H1 (cell line): ENCODE data around the gene PPM1D. TPM values are rescaled to one million over a fixed set of nuclear protein-coding genes. Genes with fewer than 3 reads are reported as not detected.
"Not testable (repeated sequence)": the region's sequence is repeated elsewhere in the genome, so short reads cannot be mapped to it uniquely, and the experiment has no call there.

Experiments used
- CTCF ChIA-PET: fragments of 300-600 bp; sonication (Branson Sonifier 250); formaldehyde crosslinking; loops from one replicate; lab custom pipeline; 2021; ENCODE audit not compliant: partially characterized antibody; lab: Charles Lee
- POLR2A ChIA-PET: fragments of 300-600 bp; sonication (Branson Sonifier 250); formaldehyde crosslinking; loops from one replicate; lab custom pipeline; 2021; ENCODE audit warnings: inconsistent platforms; ENCODE audit not compliant: partially characterized antibody; lab: Charles Lee
- DNase-seq, 2 experiments: peaks; one replicate each; pipeline versions ENCODE4 v3.0.0 to v3.0.0-alpha.2; 2010 to 2022; ENCODE audit warnings: low spot score in 2 of 2, low read depth in 1 of 2, mixed read lengths in 1 of 2
- FAIRE-seq: peaks from 2 replicates; lab custom pipeline; 2011; peaks lifted over from hg19 to GRCh38; lab: Jason Lieb, UNC
- H2AFZ ChIP-seq: 2 replicates; pipeline ENCODE4 v1.8.1; 2012; ENCODE audit warnings: low read length, inconsistent platforms
- H2AK5ac ChIP-seq: 2 replicates; pipeline ENCODE4 v1.6.1; 2013; ENCODE audit warnings: low read depth, low read length
- H2BK120ac ChIP-seq: replicated peaks from 2 replicates; pipeline ENCODE3; 2013; ENCODE audit warnings: low read depth, low read length, inconsistent platforms
- H2BK12ac ChIP-seq: 2 replicates; pipeline ENCODE4 v1.6.1; 2013; ENCODE audit warnings: low read depth, low read length
- H2BK15ac ChIP-seq: 2 replicates; pipeline ENCODE4 v1.6.1; 2013; ENCODE audit warnings: low read length
- H2BK20ac ChIP-seq: 2 replicates; pipeline ENCODE4 v1.6.1; 2013; ENCODE audit warnings: low read length
- H2BK5ac ChIP-seq: 2 replicates; pipeline ENCODE4 v1.6.1; 2013; ENCODE audit warnings: low read depth, low read length
- H3K14ac ChIP-seq: 2 replicates; pipeline ENCODE4 v1.6.1; 2013; ENCODE audit warnings: inconsistent platforms; ENCODE audit not compliant: insufficient read length
- H3K18ac ChIP-seq: 2 replicates; pipeline ENCODE4 v1.6.1; 2013; ENCODE audit warnings: low read length; ENCODE audit errors: extremely low read depth
- H3K23ac ChIP-seq: 2 replicates; pipeline ENCODE4 v1.6.1; 2013; ENCODE audit warnings: inconsistent platforms; ENCODE audit not compliant: insufficient read length
- H3K23me2 ChIP-seq: 2 replicates; pipeline ENCODE4 v1.6.1; 2013; ENCODE audit warnings: low read depth, low read length
- H3K27ac ChIP-seq: 2 replicates; pipeline ENCODE4 v1.6.1; 2011; ENCODE audit warnings: low read depth, low read length, inconsistent platforms
- H3K27me3 ChIP-seq, 4 experiments: replicated peaks in 1 of 4; 1 replicate in 1 of 4; 2 replicates in 3 of 4; pipeline versions ENCODE4 v1.6.1 to v1.8.1; 2011 to 2013; ENCODE audit warnings: low read length in 3 of 4, mild to moderate bottlenecking in 3 of 4, inconsistent platforms in 2 of 4, mixed read lengths in 2 of 4, moderate library complexity in 1 of 4; ENCODE audit not compliant: control insufficient read depth in 3 of 4, insufficient read depth in 3 of 4; ENCODE audit errors: extremely low read depth in 1 of 4
- H3K36me3 ChIP-seq, 4 experiments: 2 replicates each; pipeline versions ENCODE4 v1.6.1 to v1.8.1; 2011 to 2013; ENCODE audit warnings: mild to moderate bottlenecking in 4 of 4, low read length in 3 of 4, moderate library complexity in 2 of 4, control low read depth in 1 of 4, inconsistent platforms in 1 of 4; ENCODE audit not compliant: insufficient read depth in 4 of 4, control insufficient read depth in 2 of 4
- H3K4ac ChIP-seq: replicated peaks from 2 replicates; pipeline ENCODE3; 2013; ENCODE audit warnings: low read length, low read depth, mixed read lengths, inconsistent platforms; ENCODE audit not compliant: insufficient read length
- H3K4me1 ChIP-seq, 4 experiments: replicated peaks in 1 of 4; 1 replicate in 1 of 4; 2 replicates in 3 of 4; pipeline versions ENCODE4 v1.6.1 to v1.8.1; 2011 to 2013; ENCODE audit warnings: low read length in 3 of 4, inconsistent platforms in 2 of 4, mixed read lengths in 1 of 4; ENCODE audit not compliant: insufficient read depth in 4 of 4, control insufficient read depth in 3 of 4
- H3K4me2 ChIP-seq, 2 experiments: 2 replicates each; pipeline versions ENCODE4 v1.6.1 to v1.8.1; 2011 to 2013; ENCODE audit warnings: low read depth in 2 of 2, low read length in 2 of 2, control low read depth in 1 of 2, inconsistent platforms in 1 of 2, mild to moderate bottlenecking in 1 of 2; ENCODE audit not compliant: insufficient read depth in 1 of 2
- H3K4me3 ChIP-seq, 4 experiments: fragments of 200-600, 300-600 bp in 1 of 4; sonication (generic), shearing (Covaris generic), sonication (Bioruptor Twin) in 1 of 4; 2 replicates each; pipeline versions ENCODE4 v1.5.1 to v1.8.1; 2011 to 2016; ENCODE audit warnings: low read length in 4 of 4, low read depth in 3 of 4, control low read depth in 2 of 4, inconsistent platforms in 2 of 4, mild to moderate bottlenecking in 2 of 4, mixed read lengths in 1 of 4, moderate library complexity in 1 of 4; ENCODE audit not compliant: insufficient read depth in 2 of 4; ENCODE audit errors: extremely low read depth in 1 of 4
- H3K56ac ChIP-seq: replicated peaks from 2 replicates; pipeline ENCODE3; 2013; ENCODE audit warnings: low read depth, mild to moderate bottlenecking, mixed read lengths, low read length, inconsistent platforms; ENCODE audit not compliant: insufficient read length
- H3K79me1 ChIP-seq: 2 replicates; pipeline ENCODE4 v1.6.1; 2013; ENCODE audit warnings: low read depth, low read length, control low read depth
- H3K79me2 ChIP-seq, 2 experiments: 2 replicates each; pipeline versions ENCODE4 v1.6.1 to v1.8.1; 2012 to 2013; ENCODE audit warnings: low read length in 2 of 2, mild to moderate bottlenecking in 2 of 2, inconsistent platforms in 1 of 2; ENCODE audit not compliant: insufficient read depth in 2 of 2, control insufficient read depth in 1 of 2
- H3K9ac ChIP-seq, 4 experiments: replicated peaks in 1 of 4; 1 replicate in 1 of 4; 2 replicates in 3 of 4; pipeline versions ENCODE4 v1.6.1 to v1.8.1; 2011 to 2013; ENCODE audit warnings: low read depth in 3 of 4, low read length in 3 of 4, control low read depth in 2 of 4, mild to moderate bottlenecking in 2 of 4, moderate library complexity in 2 of 4, inconsistent platforms in 1 of 4; ENCODE audit errors: extremely low read depth in 1 of 4
- H3K9me3 ChIP-seq, 2 experiments: 2 replicates each; pipeline versions ENCODE4 v1.6.1 to v1.8.1; 2012 to 2013; ENCODE audit warnings: mild to moderate bottlenecking in 2 of 2, moderate library complexity in 2 of 2, control low read depth in 1 of 2, inconsistent platforms in 1 of 2, low read depth in 1 of 2, low read length in 1 of 2, mixed read lengths in 1 of 2; ENCODE audit not compliant: insufficient read depth in 2 of 2
- H4K20me1 ChIP-seq, 2 experiments: replicated peaks in 1 of 2; 2 replicates each; pipeline versions ENCODE3 to v1.8.1; 2011 to 2013; ENCODE audit warnings: inconsistent platforms in 2 of 2, low read length in 2 of 2, mild to moderate bottlenecking in 1 of 2; ENCODE audit not compliant: insufficient read depth in 2 of 2, control insufficient read depth in 1 of 2
- H4K5ac ChIP-seq: 2 replicates; pipeline ENCODE4 v1.6.1; 2013; ENCODE audit warnings: low read length, low read depth, mixed read lengths, inconsistent platforms; ENCODE audit not compliant: insufficient read length
- H4K8ac ChIP-seq: 2 replicates; pipeline ENCODE4 v1.8.0; 2013; ENCODE audit warnings: mild to moderate bottlenecking, moderate library complexity, low read length, inconsistent platforms; ENCODE audit not compliant: insufficient read depth; ENCODE audit errors: extremely low read depth
- H4K91ac ChIP-seq: replicated peaks from 2 replicates; pipeline ENCODE3; 2013; ENCODE audit warnings: low read length, mixed read lengths, inconsistent platforms; ENCODE audit not compliant: insufficient read length
- CBX8 ChIP-seq: fragments of 300-800, 300-1000 bp; sonication (generic); IDR thresholded peaks from 2 replicates; pipeline ENCODE4 v1.7.1; 2016; ENCODE audit warnings: low read depth, low read length, borderline replicate concordance
- CHD2 ChIP-seq: IDR thresholded peaks from 2 replicates; pipeline ENCODE4 v1.6.1; 2012; ENCODE audit warnings: low read length, improper control_type of control experiment
- GABPA ChIP-seq: IDR thresholded peaks from 2 replicates; pipeline ENCODE4 v1.6.1; 2011; ENCODE audit warnings: mild to moderate bottlenecking, low read length, moderate library complexity, borderline replicate concordance; ENCODE audit not compliant: insufficient read depth
- HDAC6 ChIP-seq: IDR thresholded peaks from one replicate; pipeline ENCODE4 v1.7.1; 2012; ENCODE audit warnings: low read depth, mild to moderate bottlenecking, inconsistent platforms, low read length, moderate library complexity
- PHF8 ChIP-seq: fragments of 200-600 bp; sonication (generic); conservative IDR thresholded peaks from 2 replicates; pipeline ENCODE4 v1.7.1; 2012; ENCODE audit warnings: low read depth, mild to moderate bottlenecking, inconsistent platforms, low read length, moderate library complexity
- WGBS, 2 experiments: shearing (Covaris generic) in 1 of 2; methylation state at CpG; one replicate each; pipeline versions ENCODE4 v1.1.6 to v1.1.7; 2013 to 2015; ENCODE audit warnings: low lambda C conversion rate in 2 of 2, mixed read lengths in 2 of 2, inconsistent platforms in 1 of 2, low coverage in 1 of 2, missing lambda C conversion rate in 1 of 2; ENCODE audit not compliant: insufficient replicate concordance in 2 of 2, insufficient coverage in 1 of 2, insufficient read length in 1 of 2; ENCODE audit errors: extremely low coverage in 1 of 2, missing lambda C conversion rate in 1 of 2; 5-methylcytosine and 5-hydroxymethylcytosine counted together
- polyA plus RNA-seq, 7 experiments: library from polyadenylated mRNA; depleted of rRNA in 3 of 7; stranded (reverse) in 5 of 7; unstranded in 2 of 7; fragments of >200 nt in 5 of 7; fragments of 200-250 nt in 2 of 7; gene quantifications; 1 replicate in 5 of 7; 2 replicates in 1 of 7; 4 replicates in 1 of 7; pipeline versions ENCODE4 v1.2.1 to v1.2.3, GENCODE V29; 2011 to 2013; ENCODE audit warnings: missing spikeins in 2 of 7, mixed read lengths in 2 of 7
- total RNA-seq: library from RNA; stranded (reverse); fragmentation: NEBNext Ultra II Directional; extraction: Animal tissue kit (Norgen Biotek cat#: 25700); gene quantifications from 2 replicates; pipeline ENCODE4 v1.2.1, GENCODE V29; 2021

PPM1D gene
- total and polyA plus RNA-seq, 2 of the 8 experiments (the other 6 are each of a cell fraction or from before 2014, with no cell fraction given), result 5.0 to 16.7 TPM

GRCh38 chr17:60592750-60593149, 7.2 kb upstream of the PPM1D start (continued):
- TF ChIP-seq CHD2 (no peak), PHF8 (no peak), GABPA (no peak), CBX8 (no peak), HDAC6 (no peak)

DNA sequence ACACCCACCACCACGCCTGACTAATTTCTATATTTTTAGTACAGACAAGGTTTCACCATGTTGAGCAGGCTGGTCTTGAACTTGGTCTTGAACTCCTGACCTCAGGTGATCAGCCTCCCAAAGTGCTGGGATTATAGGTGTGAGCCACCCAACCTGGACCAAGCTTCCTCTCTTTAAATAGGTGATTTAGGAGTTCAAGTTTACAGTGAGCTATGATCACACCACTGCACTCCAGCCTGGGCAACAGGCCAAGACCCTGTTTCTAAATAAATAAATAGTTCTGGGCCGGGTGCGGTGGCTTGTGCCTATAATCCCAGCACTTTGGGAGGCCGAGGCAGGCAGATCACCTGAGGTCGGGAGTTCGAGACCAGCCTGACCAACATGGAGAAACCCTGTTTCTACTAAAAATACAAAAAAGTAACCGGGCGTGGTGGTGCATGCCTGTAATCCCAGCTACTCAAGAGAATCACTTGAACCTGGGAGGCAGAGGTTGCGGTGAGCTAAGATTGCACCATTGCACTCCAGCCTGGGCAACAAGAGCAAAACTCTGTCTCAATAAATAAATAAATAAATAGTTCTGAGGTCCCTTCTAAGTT, 6.5 kb upstream of the PPM1D start:
- not testable (repeated sequence) for H4K5ac ChIP-seq, H3K18ac ChIP-seq, H3K79me2 ChIP-seq, H3K23ac ChIP-seq, H2AFZ ChIP-seq, H3K9me3 ChIP-seq, H3K79me1 ChIP-seq, H3K4ac ChIP-seq, H3K4me1 ChIP-seq, H3K23me2 ChIP-seq, H3K27ac ChIP-seq, H2BK5ac ChIP-seq, H3K27me3 ChIP-seq, H3K9ac ChIP-seq, H3K56ac ChIP-seq, H3K36me3 ChIP-seq, H2BK20ac ChIP-seq, H2BK15ac ChIP-seq, H3K4me2 ChIP-seq, H4K91ac ChIP-seq, DNase-seq, H3K14ac ChIP-seq, H4K8ac ChIP-seq, FAIRE-seq, H2AK5ac ChIP-seq, H2BK12ac ChIP-seq, H2BK120ac ChIP-seq, H3K4me3 ChIP-seq, H4K20me1 ChIP-seq
- ChIA-PET CTCF (interaction anchor here (0.6 to 1.3 kb wide), 3 partner anchors 8 to 372 kb away, joined by 3 to 4 read pairs (median 4); no protein-coding TSS in a partner anchor), POLR2A (interaction anchor here (0.5 kb wide), 1 partner anchor 8 kb away, joined by 3 read pairs; no protein-coding TSS in a partner anchor)
- WGBS, 2 experiments, result 96% methylated on average over 9 of the region's 9 CpGs; no CpG with 5 or more reads in 1 of the 2 experiments
